HepG2 (cell line): ENCODE results near the gene SMKR1.

Experiments
- CAMTA2 ChIP-seq: sonication (generic); formaldehyde crosslinking; IDR thresholded peaks from 2 replicates; pipeline ENCODE4 v1.4.0; 2020; ENCODE audit warnings: mild to moderate bottlenecking, missing genetic modification reagents, borderline replicate concordance
- CBX5 ChIP-seq: sonication (generic); formaldehyde crosslinking; IDR thresholded peaks from 2 replicates; pipeline ENCODE4 v1.4.0; 2020; ENCODE audit warnings: missing genetic modification reagents, borderline replicate concordance
- EZH2 ChIP-seq: conservative IDR thresholded peaks from 2 replicates; pipeline ENCODE4 v1.6.1; 2012; ENCODE audit warnings: mild to moderate bottlenecking, low read depth, low read length, moderate library complexity
- HDAC6 ChIP-seq: fragments of 200-600 bp; sonication (generic); IDR thresholded peaks from 2 replicates; pipeline ENCODE4 v1.7.0; 2017; ENCODE audit warnings: mild to moderate bottlenecking, antibody characterized with exemption, low read length, low read depth
- NFYB ChIP-seq: sonication (generic); formaldehyde crosslinking; IDR thresholded peaks from 2 replicates; pipeline ENCODE4 v1.4.0; 2020; ENCODE audit warnings: missing genetic modification reagents
- RXRA ChIP-seq: sonication (generic); formaldehyde crosslinking; IDR thresholded peaks from 2 replicates; pipeline ENCODE4 v1.5.1; 2020; ENCODE audit warnings: missing genetic modification reagents
- ZFP1 ChIP-seq: IDR thresholded peaks from 2 replicates; pipeline ENCODE4 v1.6.1; 2016
- ZNF124 ChIP-seq: sonication (generic); formaldehyde crosslinking; IDR thresholded peaks from 2 replicates; pipeline ENCODE4 v1.4.0; 2020; ENCODE audit warnings: missing genetic modification reagents
- TF ChIP-seq, protein P1 (sequence below): sonication (generic); formaldehyde crosslinking; IDR thresholded peaks from 2 replicates; pipeline ENCODE4 v1.5.0; 2020; ENCODE audit warnings: mild to moderate bottlenecking, missing genetic modification reagents, moderate library complexity
- TF ChIP-seq, protein P2 (sequence below): sonication (generic); formaldehyde crosslinking; IDR thresholded peaks from 2 replicates; pipeline ENCODE4 v1.5.0; 2020; ENCODE audit warnings: mild to moderate bottlenecking, missing genetic modification reagents
- TF ChIP-seq, protein P3 (sequence below), 2 experiments: IDR thresholded peaks; 2 replicates each; pipeline ENCODE4 v1.6.1; 2011 to 2012; ENCODE audit warnings: low read length in 2 of 2, borderline replicate concordance in 1 of 2, low read depth in 1 of 2, mild to moderate bottlenecking in 1 of 2, moderate library complexity in 1 of 2
- TF ChIP-seq, protein P4 (sequence below), 2 experiments: sonication (generic) in 1 of 2; formaldehyde crosslinking in 1 of 2; IDR thresholded peaks; 2 replicates each; pipeline versions ENCODE4 v1.5.1 to v1.6.1; 2011 to 2020; ENCODE audit warnings: borderline replicate concordance in 1 of 2, low read depth in 1 of 2, low read length in 1 of 2, mild to moderate bottlenecking in 1 of 2, missing genetic modification reagents in 1 of 2, moderate library complexity in 1 of 2

DNA sequence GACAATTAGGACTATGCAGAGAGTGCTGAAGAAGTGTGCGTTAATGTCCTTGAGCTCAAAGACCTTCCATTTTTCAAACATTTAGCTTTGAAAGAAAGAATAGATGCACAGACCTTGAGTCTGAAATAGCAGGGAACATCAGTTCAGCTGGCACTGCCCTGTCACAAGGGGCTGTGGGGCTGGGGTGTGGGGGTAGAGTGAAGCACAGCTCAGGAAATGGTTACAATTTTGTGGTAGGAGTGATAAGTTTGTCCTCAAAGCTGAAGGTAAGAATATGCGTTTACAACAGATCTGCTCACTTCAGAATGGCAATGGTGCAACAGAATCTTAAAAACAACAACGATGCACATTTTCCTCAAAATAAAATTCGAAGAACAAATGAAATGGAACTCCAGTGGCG, 33.6 kb downstream of the SMKR1 start:
- TF ChIP-seq, protein P1, sequence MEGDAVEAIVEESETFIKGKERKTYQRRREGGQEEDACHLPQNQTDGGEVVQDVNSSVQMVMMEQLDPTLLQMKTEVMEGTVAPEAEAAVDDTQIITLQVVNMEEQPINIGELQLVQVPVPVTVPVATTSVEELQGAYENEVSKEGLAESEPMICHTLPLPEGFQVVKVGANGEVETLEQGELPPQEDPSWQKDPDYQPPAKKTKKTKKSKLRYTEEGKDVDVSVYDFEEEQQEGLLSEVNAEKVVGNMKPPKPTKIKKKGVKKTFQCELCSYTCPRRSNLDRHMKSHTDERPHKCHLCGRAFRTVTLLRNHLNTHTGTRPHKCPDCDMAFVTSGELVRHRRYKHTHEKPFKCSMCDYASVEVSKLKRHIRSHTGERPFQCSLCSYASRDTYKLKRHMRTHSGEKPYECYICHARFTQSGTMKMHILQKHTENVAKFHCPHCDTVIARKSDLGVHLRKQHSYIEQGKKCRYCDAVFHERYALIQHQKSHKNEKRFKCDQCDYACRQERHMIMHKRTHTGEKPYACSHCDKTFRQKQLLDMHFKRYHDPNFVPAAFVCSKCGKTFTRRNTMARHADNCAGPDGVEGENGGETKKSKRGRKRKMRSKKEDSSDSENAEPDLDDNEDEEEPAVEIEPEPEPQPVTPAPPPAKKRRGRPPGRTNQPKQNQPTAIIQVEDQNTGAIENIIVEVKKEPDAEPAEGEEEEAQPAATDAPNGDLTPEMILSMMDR (CRISPR knock-in tag), result no peak
- TF ChIP-seq HDAC6, result no peak
- TF ChIP-seq EZH2, result no peak
- TF ChIP-seq, protein P2, sequence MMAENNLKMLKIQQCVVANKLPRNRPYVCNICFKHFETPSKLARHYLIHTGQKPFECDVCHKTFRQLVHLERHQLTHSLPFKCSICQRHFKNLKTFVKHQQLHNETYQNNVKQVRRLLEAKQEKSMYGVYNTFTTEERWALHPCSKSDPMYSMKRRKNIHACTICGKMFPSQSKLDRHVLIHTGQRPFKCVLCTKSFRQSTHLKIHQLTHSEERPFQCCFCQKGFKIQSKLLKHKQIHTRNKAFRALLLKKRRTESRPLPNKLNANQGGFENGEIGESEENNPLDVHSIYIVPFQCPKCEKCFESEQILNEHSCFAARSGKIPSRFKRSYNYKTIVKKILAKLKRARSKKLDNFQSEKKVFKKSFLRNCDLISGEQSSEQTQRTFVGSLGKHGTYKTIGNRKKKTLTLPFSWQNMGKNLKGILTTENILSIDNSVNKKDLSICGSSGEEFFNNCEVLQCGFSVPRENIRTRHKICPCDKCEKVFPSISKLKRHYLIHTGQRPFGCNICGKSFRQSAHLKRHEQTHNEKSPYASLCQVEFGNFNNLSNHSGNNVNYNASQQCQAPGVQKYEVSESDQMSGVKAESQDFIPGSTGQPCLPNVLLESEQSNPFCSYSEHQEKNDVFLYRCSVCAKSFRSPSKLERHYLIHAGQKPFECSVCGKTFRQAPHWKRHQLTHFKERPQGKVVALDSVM (CRISPR knock-in tag), result no peak
- TF ChIP-seq, protein P3, sequence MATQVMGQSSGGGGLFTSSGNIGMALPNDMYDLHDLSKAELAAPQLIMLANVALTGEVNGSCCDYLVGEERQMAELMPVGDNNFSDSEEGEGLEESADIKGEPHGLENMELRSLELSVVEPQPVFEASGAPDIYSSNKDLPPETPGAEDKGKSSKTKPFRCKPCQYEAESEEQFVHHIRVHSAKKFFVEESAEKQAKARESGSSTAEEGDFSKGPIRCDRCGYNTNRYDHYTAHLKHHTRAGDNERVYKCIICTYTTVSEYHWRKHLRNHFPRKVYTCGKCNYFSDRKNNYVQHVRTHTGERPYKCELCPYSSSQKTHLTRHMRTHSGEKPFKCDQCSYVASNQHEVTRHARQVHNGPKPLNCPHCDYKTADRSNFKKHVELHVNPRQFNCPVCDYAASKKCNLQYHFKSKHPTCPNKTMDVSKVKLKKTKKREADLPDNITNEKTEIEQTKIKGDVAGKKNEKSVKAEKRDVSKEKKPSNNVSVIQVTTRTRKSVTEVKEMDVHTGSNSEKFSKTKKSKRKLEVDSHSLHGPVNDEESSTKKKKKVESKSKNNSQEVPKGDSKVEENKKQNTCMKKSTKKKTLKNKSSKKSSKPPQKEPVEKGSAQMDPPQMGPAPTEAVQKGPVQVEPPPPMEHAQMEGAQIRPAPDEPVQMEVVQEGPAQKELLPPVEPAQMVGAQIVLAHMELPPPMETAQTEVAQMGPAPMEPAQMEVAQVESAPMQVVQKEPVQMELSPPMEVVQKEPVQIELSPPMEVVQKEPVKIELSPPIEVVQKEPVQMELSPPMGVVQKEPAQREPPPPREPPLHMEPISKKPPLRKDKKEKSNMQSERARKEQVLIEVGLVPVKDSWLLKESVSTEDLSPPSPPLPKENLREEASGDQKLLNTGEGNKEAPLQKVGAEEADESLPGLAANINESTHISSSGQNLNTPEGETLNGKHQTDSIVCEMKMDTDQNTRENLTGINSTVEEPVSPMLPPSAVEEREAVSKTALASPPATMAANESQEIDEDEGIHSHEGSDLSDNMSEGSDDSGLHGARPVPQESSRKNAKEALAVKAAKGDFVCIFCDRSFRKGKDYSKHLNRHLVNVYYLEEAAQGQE (IDR thresholded peaks at IDR 0.05; ENCODE audit: borderline replicate concordance in 1 of 2, low read depth in 1 of 2, low read length in 2 of 2), result no peak
- TF ChIP-seq, protein P4, sequence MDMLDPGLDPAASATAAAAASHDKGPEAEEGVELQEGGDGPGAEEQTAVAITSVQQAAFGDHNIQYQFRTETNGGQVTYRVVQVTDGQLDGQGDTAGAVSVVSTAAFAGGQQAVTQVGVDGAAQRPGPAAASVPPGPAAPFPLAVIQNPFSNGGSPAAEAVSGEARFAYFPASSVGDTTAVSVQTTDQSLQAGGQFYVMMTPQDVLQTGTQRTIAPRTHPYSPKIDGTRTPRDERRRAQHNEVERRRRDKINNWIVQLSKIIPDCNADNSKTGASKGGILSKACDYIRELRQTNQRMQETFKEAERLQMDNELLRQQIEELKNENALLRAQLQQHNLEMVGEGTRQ (IDR thresholded peaks at IDR 0.05; ENCODE audit: low read depth, low read length), result no peak
- TF ChIP-seq, protein P4 (CRISPR knock-in tag; IDR thresholded peaks at IDR 0.05; ENCODE audit: borderline replicate concordance), result no peak
- TF ChIP-seq CAMTA2 (CRISPR knock-in tag), result no peak
- no peak for TF ChIP-seq CBX5 (CRISPR knock-in tag)
- TF ChIP-seq NFYB (CRISPR knock-in tag), result no peak
- no peak for TF ChIP-seq ZNF124 (CRISPR knock-in tag)
- no peak for TF ChIP-seq ZFP1 (CRISPR knock-in tag)
- no peak for TF ChIP-seq RXRA (CRISPR knock-in tag)
